ENCODE results near the gene CHMP4B.

The CHMP4B gene

GRCh38 chr20:33848391-33848790, 37.2 kb downstream of the CHMP4B start:
- no peaks in the 10 kb centered on the region for H3K27me3 ChIP-seq (replicated peaks)
- in situ Hi-C loops (cut with HindIII; ENCODE audit: low pct_ligation_motif_present, low sequenced_read_pairs), result no loop called here
- H3K27ac ChIP-seq, result no peak overlapping the region
- H3K4me3 ChIP-seq (ENCODE audit: low read depth, low read length), result no peak overlapping the region
- peaks cover 30% of the 10 kb centered on the region for H3K36me3 ChIP-seq (replicated peaks)
- TF ChIP-seq CTCF (IDR thresholded peaks at IDR 0.05; ENCODE audit: low read depth, low read length, missing control alignments), result no peak
- no peak for DNase-seq

DNA sequence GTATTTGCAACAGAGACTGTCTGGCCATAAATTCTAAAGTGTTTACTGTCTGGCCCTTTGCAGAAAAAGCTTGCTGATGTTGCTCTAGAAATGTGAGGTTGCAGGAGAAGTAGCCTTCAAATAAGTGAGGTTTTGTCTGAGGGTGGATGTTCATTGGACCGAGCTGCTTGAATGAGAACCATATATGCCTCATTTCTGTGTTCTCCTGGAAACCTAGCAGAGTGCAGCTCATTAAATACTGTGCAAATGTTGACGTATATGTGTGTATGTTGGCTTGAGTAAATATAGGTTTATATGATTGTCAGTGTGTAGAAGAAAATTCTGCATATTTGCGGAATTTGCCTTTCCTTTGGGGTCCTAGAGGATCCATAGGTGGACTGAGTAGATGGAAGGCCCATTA, 39.0 kb downstream of the CHMP4B start:
- H3K4me3 ChIP-seq (ENCODE audit: low read depth, low read length), result no peak overlapping the region
- no peak overlapping the region for H3K27ac ChIP-seq
- in situ Hi-C loops (cut with HindIII; ENCODE audit: low pct_ligation_motif_present, low sequenced_read_pairs), result no loop called here
- no peaks in the 10 kb centered on the region for H3K27me3 ChIP-seq (replicated peaks)
- TF ChIP-seq CTCF (IDR thresholded peaks at IDR 0.05; ENCODE audit: low read depth, low read length, missing control alignments), result no peak
- no peak for DNase-seq
- H3K36me3 ChIP-seq (replicated peaks), result peaks cover 45% of the 10 kb centered on the region

DNA sequence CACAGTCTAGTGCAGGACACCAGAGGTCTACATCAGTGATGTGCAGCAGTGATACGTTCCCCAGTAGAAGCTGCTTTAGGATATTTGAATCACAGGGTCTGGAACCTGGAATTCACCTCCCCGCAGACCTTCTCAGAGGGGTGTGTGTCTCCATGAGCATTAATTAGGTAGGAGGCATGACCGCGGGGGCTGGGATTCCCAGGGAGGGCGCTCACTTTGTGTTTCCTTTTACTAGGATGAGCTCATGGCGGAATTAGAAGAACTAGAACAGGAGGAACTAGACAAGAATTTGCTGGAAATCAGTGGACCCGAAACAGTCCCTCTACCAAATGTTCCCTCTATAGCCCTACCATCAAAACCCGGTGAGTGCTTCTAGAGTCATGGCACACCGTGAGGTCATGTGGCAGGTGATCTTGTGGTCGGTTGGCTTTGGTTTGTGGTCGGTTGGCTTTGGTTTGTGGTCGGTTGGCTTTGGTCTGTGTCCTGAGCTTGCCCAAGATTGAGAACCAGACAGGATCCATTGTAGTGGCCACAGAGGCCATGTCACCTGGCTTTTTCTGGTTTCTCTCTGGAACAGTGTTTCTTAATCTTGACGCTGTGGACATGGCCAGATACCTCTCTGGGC, 40.8 kb downstream of the CHMP4B start:
- in situ Hi-C loops (cut with HindIII; ENCODE audit: low pct_ligation_motif_present, low sequenced_read_pairs), result no loop called here
- Histone ChIP-seq H3K4me3 (ENCODE audit: low read depth, low read length) (no peak overlapping the region), H3K27ac (no peak overlapping the region), H3K36me3 (replicated peaks) (peaks cover 51% of the 10 kb centered on the region), H3K27me3 (replicated peaks) (no peaks in the 10 kb centered on the region)
- no peak for TF ChIP-seq CTCF (IDR thresholded peaks at IDR 0.05; ENCODE audit: low read depth, low read length, missing control alignments)
- no peak for DNase-seq

DNA sequence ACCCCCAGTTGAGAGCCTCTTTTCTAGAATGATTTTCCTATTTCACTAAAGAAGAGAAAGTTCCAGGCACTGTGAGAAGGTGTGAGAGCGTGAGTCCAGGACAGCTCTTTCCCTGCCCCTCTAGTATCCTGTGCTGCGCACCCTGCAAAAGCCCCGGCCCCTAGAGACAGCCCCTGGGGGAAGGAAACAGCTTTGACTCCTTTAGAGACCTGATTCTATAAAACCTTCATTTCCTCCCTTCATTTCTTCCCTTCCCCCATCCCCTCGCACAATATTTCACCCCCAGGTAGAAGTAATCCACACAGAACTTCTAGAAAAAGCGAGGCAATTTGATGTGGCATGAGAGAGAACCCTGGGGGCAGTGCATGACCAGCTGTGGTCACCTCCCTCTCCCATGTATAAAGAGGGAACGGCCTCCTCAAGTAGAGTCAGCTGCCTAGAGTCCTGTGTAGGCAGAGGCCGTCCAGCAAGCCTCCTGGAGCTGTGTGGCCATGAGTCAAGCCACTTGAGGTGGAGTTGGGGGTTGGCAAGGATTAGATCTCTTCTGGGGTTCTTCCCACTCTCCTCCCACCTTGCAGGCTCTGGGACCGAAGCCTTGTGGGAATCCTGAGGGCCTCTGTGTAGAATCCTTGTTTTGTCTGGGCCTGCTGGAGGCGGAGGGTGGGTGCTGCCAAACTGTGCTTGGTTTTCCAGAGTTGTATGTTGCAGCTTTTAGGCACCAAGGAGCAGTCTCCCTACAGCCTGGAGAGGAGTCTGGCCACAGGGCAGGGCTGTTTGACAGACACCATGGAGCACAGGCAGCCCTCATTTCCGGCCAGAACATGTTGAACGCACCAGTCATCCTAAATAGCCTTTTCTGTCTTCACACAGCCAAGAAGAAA, 41.7 kb downstream of the CHMP4B start:
- no peaks in the 10 kb centered on the region for H3K27me3 ChIP-seq (replicated peaks)
- no peak overlapping the region for H3K27ac ChIP-seq
- peaks cover 52% of the 10 kb centered on the region for H3K36me3 ChIP-seq (replicated peaks)
- no peak for TF ChIP-seq CTCF (IDR thresholded peaks at IDR 0.05; ENCODE audit: low read depth, low read length, missing control alignments)
- DNase-seq, result no peak
- H3K4me3 ChIP-seq (ENCODE audit: low read depth, low read length), result no peak overlapping the region
- in situ Hi-C loops (cut with HindIII; ENCODE audit: low pct_ligation_motif_present, low sequenced_read_pairs), result no loop called here

DNA sequence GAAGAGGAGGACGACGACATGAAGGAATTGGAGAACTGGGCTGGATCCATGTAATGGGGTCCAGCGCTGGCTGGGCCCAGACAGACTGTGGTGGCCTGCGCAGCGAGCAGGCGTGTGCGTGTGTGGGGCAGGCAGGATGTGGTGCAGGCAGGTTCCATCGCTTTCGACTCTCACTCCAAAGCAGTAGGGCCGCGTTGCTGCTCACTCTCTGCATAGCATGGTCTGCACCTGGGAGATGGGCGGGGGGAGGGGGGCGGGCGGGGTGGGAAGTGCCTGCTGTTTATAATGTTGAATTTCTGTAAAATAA, 42.3 kb downstream of the CHMP4B start:
- no peak overlapping the region for H3K27ac ChIP-seq
- TF ChIP-seq CTCF (IDR thresholded peaks at IDR 0.05; ENCODE audit: low read depth, low read length, missing control alignments), result no peak
- in situ Hi-C loops (cut with HindIII; ENCODE audit: low pct_ligation_motif_present, low sequenced_read_pairs), result no loop called here
- H3K36me3 ChIP-seq (replicated peaks), result peaks cover 50% of the 10 kb centered on the region
- no peak overlapping the region for H3K4me3 ChIP-seq (ENCODE audit: low read depth, low read length)
- no peaks in the 10 kb centered on the region for H3K27me3 ChIP-seq (replicated peaks)
- no peak for DNase-seq
